HL-60/S4 treated with phorbol 12-myristate 13-acetate at 8.2 ng/mL for 4 days and 3 days (cell line): ENCODE data around the gene STAT5B.
"Not testable (repeated sequence)": the region's sequence is repeated elsewhere in the genome, so short reads cannot be mapped to it uniquely, and the experiment has no call there.

Experiments
- in situ Hi-C: fragments of 300-500 bp; cut with MboI; formaldehyde crosslinking; loops from 2 replicates; pipeline ENCODE4 v1.15.0; 2022; ENCODE audit warnings: low sequenced_read_pairs

The STAT5B gene

DNA sequence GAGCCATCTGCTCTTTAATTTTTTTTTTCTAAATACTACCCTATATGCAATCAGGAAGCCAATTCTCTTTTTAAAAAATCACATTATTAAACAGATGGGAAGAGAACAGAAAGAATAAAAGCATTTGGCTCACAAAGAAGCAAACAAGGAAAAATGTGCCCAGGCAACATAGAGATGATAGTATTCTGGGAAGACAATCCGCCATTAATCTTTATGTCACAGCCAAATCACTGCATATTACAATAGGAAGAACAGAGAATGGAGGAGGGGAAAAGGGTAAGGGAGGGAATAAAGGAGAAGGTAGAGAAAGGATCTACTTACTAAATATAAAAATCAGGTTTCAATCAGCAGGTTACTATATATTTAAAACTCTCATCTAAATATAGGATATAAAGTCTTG, 34.3 kb downstream of the STAT5B start:
- in situ Hi-C loops, result no loop called here

DNA sequence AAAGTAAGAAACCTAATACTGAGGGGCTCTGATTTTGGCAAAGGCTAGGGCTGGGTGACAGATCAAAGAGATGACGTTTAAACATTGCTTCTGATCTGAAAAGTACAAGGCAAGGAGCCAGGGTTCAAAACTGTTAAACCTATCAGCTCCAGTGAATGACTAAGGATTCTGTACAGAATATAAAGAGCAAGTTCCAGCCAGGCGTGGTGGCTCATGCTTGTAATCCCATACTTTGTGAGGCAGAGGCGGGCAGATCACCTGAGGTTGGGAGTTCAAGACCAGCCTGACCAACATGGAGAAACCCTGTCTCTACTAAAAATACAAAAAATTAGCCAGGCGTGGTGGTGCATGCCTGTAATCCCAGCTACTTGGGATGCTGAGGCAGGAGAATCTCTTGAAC, 35.3 kb downstream of the STAT5B start:
- in situ Hi-C loops, result not testable (repeated sequence)

DNA sequence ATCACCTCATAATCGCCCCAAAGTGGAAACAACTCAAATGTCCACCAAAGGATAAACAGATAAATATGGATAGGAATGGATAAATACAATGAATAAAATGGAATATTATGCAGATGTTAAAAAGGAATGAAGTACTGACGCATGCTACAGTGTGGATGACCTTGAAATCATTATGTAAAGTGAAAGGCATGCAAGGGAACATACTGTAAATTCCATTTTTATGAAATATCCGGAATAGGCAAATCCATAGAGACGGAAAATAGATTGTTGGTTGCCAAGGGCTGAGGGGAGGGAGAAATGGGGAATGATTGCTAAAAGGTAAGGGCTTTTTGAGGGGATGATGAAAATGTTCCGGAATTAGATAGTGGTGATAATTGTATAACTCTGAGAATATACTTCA, 36.0 kb downstream of the STAT5B start:
- in situ Hi-C loops, result no loop called here

DNA sequence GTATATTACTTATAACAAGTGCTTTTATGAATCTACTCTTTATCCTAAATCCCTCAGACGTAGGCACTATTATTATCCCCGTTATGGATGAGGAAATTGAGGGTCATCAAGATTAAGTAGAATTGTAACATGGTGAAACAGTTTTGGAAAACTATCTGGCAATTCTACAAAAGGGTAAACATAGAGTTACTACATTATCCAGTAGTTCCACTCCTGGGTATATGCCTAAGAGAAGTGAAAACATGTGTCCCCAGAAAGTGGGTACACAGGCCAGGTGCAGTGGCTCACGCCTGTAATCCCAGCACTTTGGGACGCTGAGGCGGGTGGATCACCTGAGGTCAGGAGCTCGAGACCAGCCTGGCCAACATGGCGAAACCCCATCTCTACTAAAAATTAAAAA, 36.6 kb downstream of the STAT5B start:
- in situ Hi-C loops, result not testable (repeated sequence)

DNA sequence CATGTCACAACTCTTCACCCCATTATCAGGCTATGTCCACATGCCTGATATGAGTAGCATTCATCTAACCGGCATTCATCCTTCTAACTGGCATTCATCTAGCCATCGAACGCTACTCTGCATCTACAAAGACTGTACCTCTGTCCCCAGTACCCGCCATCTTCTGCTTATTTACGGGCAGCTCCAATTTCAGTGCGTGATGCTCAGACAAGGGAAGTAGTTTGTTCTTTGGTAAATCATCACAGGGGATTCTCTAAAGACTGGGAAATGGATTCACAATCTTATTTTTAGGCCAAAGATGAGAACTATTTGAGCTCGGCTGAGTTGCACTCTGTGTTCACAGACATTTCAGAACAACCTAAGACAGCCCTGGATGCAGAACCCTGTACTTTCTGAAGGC, 39.4 kb downstream of the STAT5B start:
- in situ Hi-C loops, result no loop called here

DNA sequence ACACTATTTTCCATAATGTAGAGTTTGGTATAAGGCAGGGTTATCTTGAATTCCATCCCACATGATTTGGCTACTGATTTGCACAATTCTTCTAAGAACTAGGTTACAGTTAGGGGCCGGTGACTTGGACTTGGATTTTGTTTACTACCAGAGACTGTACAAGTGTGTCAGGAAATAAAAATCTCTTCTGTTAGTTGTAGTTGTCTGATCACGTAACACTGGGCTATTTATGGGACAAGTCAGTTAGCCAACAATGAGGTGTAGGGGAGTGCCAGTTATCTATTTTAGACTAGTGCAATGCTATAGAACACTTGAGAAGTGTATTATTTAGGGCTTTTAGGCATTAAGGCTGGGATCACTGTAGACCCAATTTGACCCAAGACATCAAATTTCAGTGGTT, 42.2 kb downstream of the STAT5B start:
- in situ Hi-C loops, result no loop called here

DNA sequence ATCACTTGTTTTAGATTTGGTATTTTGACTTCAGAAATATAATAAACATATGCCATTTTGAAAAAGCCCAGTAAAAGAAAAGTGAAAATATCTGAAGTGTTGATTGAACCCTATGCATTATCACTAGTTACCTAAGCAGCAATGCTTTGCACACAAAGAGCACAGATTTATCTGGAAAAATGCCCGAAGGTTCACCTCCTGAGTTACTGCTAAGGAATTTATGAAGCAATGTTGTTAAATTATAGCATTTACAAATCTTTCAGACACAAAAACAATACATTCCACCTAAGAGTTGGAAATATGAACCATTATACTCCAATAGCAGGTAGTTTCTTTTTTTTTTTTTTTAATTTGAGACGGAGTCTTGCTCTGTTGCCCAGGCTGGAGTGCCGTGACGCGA, 43.0 kb downstream of the STAT5B start:
- in situ Hi-C loops, result no loop called here

DNA sequence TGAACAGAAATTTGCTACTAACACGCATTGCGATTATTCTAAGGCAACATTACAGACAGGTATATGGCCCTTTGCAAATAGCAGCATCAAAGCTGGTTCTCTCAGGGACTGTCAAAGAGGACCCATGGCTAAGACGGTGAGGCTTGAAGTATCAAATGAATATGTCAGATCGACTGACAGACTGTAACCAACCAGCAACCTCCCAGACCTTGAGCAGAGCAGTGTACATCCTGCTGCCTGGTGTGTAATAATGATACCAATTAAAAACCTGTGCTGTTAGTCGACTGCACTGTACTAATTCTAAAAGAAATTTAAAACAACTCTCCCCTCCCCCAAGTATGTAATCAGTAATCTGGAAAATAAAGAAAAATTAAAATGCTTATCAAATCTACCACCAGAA, 46.0 kb downstream of the STAT5B start:
- in situ Hi-C loops, result no loop called here

DNA sequence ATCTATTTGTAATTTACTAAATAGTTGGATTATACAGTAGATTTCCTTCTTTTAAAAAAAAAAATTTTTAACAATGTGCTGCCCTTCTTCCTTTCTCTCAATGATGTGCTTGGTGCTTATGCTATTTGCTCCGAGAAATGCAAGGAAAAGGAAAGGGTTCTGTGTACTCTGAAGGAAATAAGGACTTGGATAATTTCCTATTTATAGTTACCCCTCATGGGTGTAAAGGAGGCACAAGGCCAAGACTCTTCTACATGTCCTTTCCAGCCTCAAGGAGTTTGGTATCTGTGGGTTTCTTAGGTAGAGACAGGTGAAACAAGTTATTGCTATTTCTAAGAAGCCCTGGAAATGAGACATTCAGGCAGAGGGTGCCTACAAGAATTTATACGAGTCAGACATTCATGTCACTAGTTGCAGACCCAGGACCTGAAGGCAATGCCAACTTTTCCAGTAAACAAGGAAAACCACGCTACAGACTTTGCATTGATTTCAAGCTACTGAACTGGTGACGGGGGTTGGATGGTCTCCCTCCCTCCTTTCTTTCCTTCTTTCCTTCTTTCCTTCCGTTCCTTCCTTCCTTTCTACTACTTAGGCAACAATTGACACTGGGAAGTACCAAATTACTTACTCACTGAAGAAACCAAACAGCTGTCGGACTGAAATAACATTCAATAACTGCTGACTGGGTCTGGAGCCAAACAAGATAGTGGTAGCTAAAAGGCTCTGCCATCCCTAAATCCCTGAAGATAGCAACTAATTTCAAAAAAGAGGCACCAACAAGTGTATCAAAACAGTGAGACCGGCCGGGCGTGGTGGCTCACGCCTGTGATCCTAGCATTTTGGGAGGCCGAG, 48.1 kb downstream of the STAT5B start:
- in situ Hi-C loops, result no loop called here

DNA sequence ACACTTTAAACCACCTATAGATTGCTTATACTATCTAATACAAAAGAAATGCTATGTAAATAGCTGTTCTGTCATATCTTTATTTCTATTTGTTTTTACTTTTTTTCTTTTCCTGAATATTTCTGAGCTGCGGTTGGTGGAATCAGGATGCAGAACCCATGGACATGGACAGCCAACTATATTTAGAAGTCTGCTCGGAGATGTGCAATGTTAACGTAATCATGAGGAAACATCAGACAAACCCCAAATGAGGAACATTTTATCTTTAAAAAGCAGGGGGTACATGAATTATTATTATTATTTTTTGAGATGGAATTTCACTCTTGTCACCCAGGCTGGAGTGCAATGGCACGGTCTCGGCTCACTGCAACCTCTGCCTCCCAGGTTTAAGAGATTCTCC, 50.5 kb downstream of the STAT5B start:
- in situ Hi-C loops, result no loop called here

DNA sequence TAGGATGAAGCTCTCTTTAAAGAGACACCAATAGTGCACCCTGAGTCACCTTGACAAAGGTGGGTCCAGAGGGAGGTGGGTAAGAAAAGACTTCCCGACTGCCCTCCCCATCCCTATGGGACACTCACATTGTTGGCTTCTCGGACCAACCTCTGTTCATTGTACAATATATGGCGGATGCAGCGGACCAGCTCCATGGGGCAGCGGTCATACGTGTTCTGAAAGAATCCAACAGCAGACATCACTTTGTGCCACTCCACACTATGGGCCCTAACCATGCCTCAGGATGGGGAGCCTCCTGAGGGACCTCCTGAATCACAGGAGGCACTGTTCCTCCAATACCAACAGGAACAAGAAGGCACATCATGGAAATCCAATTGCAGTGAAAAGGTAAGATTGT, 51.5 kb downstream of the STAT5B start:
- in situ Hi-C loops, result no loop called here

DNA sequence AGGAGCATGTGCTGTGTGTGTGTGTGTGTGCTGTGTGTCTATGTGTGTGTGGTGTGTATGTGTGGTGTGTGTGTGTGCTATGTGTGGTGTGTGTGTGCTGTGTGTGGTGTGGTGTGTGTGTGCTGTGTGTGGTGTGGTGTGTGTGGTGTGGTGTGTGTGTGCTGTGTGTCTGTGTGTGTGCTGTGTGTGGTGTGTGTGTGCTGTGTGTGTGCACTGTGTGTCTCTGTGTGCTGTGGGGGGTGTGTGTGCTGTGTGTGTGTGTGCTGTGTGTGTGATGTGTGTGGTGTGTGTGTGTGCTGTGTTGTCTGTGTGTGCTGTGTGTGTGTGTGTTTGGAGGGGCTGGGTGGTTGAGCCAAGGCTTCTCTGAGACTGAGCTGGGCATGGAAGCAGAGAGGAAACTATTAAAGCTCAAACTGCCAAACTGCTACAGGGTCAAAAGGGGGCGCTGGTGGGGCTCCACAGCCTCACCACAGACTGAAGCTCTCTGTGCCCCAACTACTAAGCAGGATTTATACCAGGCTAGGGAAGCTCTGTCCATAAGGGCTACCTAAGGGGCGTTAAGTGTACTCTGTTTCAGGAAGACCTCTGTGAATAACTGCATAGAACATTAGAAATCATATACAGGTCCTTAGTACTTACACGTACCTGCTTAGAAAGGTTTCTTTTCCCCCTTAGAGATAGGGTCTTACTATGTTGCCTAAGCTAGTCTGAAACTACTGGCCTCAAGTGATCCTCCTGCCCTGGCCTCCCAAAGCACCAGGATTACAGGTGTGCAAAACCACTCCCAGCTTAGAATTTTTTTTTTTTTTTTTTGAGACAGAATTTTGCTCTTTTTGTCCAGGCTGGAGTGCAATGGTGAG, 54.1 kb downstream of the STAT5B start:
- in situ Hi-C loops, result no loop called here

DNA sequence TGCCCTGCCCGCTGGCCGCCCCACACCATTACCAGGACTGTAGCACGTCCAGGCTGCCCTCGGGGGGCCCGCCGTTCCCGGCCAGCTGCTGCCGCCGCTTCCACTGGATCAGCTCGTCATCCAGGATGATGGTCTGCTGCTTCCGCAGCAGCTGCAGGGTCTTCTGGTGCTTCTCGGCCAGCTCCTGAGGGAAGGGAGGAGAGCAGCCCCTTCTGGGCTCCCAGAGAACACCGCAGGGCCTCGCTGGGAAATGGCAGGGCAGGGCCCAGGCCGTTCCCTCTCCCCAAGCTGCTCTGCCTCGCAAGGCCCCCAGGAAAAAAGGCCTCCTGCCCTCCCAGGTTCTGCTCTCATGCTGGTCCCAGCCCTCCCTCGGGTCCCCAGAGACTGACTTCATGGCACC, 56.9 kb downstream of the STAT5B start:
- in situ Hi-C loops, result not testable (repeated sequence)

DNA sequence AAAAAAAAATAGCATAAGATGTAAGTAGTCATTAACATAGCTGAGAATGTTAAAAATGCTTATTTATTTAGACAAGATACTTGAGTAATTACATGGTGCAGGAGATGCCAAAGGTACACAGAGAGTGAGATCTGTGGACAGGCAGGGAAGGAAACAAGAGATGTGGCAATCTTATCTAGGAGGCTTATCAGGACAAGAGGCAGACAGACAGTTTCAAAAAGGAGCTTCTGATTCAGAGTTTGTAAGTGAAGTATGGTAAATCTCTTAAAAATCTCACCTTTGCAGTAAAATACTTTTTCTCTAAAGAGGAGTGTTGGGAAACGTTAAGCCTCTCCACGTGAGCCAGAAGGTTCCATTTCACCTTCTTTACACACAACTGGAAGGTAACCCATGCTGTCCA, 62.0 kb downstream of the STAT5B start:
- in situ Hi-C loops, result no loop called here

DNA sequence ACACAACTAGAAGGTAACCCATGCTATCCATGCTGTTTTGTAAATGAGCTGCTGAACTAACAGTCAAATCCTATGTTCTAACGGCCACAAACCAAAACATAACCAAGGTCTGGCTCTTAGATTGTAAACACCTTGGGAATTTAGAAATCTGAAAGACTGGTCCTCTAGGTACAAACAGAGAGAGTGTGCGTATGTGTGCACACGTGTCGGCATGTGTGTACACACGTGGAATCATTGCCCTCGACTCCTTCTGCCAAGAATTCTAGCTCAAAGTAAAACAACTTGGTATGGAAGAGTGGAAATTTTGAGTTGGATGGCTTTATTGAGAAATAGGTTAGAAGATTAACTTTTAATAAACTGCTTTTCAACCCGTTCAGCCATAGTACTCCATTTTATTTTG, 63.8 kb downstream of the STAT5B start:
- in situ Hi-C loops, result no loop called here

DNA sequence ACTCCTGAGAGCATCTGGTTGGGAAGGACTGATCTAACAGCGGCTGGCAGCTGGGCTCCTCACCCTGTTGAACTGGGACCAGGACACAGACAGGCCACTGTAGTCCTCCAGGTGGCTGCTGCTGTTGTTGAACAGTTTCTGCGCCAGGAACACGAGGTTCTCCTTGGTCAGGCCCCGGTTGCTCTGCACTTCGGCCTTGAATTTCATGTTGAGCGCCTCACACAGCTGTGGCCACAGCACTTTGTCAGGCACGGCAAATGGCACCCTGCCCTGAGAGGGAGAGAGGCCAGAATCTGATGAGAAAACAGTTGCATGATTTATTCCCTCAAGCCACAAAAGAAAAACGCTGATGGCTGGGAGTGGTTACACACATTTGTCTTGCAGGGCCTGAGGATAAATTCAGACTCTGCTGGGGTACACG, 64.3 kb downstream of the STAT5B start:
- in situ Hi-C loops, result not testable (repeated sequence)

DNA sequence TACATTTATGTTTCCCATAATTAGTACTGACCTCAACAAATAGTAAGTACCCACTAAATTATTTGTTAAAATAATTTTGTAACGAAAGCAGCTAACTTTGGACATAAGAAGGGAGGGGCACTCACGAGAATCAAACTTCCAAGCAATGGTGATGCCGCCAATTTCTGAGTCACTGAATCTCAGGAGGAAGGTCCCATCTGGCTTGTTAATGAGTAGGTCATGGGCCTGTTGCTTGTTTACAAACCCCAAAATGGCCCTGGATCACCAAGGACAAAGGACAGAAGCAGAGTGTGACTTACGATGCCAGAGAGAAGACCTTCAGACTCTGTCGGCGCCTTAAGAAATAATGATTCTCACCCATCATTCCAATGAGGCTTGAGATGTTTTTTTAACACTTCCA, 66.1 kb downstream of the STAT5B start:
- in situ Hi-C loops, result no loop called here

DNA sequence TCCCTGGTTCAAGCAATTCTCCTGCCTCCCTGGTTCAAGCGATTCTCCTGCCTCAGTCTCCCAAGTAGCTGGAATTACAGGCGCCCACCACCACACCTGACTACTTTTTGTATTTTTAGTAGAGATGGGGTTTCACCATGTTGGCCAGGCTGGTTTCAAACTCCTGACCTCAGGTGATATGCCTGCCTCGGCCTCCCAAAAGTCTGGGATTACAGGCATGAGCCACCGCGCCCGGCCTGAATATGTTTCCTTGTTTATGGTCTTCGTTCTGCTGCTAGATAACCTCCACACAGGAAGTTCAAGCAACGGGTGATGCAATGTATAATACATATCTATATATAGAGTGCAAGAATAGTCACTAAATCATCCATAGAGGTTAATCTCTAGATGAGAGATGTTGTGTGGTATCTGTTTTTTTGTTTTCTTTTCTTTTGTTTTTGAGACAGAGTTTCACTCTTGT, 70.0 kb downstream of the STAT5B start:
- in situ Hi-C loops, result not testable (repeated sequence)

DNA sequence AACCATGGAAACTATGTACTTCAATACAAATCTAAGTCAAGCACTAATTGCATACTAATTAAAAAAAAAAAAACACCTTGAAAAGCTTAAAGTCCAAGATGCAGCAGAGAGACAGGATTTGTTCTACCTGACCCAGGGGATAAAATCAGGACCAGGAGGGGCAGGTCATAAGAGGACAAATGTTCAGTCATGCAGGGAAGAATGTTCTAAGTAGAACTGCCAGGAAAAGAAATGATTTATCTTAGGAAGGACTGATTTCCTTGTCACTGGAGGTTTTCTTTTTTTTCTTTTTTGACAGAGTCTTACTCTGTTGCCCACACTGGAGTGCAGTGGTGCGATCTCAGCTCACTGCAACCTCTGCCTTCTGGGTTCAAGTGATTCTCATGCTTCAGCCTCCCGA, 72.8 kb downstream of the STAT5B start:
- in situ Hi-C loops, result no loop called here

DNA sequence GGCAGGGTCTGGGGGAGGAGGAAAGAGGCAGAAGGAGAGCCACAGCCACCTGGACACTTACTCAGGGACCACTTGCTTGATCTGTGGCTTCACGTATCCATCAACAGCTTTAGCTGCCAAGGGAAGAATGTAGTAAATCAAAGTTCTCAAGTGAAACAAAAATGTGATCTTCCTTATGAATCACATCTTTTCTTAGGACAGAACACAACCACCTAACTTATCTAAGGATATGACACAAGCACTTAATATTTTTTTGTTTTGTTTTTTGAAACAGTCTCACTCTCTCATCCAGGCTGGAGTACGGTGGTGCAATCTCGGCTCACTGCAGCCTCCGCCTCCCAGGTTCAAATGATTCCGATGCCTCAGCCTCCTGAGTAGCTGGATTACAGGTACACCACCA, 73.5 kb downstream of the STAT5B start:
- in situ Hi-C loops, result no loop called here

DNA sequence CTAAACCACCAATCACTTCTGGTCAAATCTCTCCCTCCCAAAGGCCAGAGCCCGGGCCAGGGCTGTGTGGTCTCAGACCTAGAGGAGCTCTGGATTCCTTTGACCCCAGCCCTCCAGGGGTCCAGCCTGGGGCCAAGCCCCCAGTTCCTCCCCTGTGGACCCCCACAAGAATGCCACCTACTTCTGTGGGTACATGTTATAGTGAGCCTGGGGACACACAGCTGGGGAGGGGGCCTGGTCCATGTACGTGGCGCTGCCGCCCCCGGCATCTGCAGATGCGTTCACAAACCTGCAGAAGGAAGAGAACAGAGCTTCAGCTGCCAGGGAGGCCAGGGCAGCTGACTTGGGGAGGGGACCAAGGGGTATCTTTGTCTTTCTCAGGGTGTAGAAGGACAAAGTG, 74.0 kb downstream of the STAT5B start:
- in situ Hi-C loops, result no loop called here

DNA sequence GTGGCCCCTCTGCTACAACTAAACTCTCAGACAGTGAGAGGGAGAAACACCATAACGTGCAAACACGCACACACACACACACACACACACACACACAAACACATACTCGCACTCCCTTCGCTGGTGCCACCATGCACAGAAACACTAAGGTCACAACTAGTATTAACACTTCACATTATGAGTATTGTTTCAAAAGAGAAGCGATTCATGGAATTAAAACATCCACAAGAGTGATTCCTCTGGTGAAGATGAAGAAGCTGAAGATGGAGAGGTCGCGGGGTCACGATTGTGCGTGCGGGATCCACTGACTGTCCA, 74.8 kb downstream of the STAT5B start:
- in situ Hi-C loops, result no loop called here
